Measurements from ENCODE around the gene ZNF655.

ZNF655 gene

DNA sequence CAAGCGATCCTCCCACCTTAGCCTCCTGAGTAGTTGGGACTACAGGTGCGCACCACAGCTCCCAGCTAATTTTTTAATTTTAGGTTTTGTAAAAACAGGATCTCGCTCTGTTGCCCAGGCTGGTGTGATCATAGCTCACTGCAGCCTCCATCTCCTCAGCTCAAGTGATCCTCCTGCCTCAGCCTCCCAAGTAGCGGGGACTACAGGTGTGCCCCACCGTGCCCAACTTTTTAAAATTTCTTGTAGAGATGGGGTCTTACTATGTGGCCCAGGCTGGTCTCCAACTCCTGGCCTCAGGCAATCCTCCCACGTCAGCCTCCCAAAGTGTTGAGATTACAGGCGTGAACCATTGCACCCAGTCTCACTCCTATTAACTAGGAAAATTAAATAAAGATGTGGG is 47.1 kb downstream of the ZNF655 start:
- Histone ChIP-seq H3K27ac (ENCODE audit: extremely low read depth, low read depth, low read length) (no peak overlapping the region), H3K4me3 (ENCODE audit: low read depth, low read length) (no peak overlapping the region), H3K36me3 (ENCODE audit: control insufficient read depth in 2 of 2, insufficient read depth in 1 of 2, low read length in 2 of 2) (no peaks in the 10 kb centered on the region), H3K9me3 (ENCODE audit: control insufficient read depth, insufficient read depth, low read depth, low read length) (no peaks in the 10 kb centered on the region), H3K4me1 (ENCODE audit: control insufficient read depth, insufficient read depth, low read length) (no peaks in the 10 kb centered on the region)
- TF ChIP-seq ZNF629 (tag by site-specific recombination; IDR thresholded peaks at IDR 0.05) (no peak), ZBTB7A (tag by site-specific recombination; IDR thresholded peaks at IDR 0.05; ENCODE audit: low read depth) (no peak), ZNF335 (tag by site-specific recombination; conservative IDR thresholded peaks at IDR 0.05) (no peak), SP7 (tag by site-specific recombination; IDR thresholded peaks at IDR 0.05) (no peak), ZNF510 (tag by site-specific recombination; IDR thresholded peaks at IDR 0.05; ENCODE audit: insufficient replicate concordance) (no peak), ZNF747 (tag by site-specific recombination; IDR thresholded peaks at IDR 0.05) (no peak), HOXD13 (CRISPR knock-in tag; IDR thresholded peaks at IDR 0.05; ENCODE audit: borderline replicate concordance) (no peak), SP3 (tag by site-specific recombination; IDR thresholded peaks at IDR 0.05) (no peak), ZBTB1 (tag by site-specific recombination; IDR thresholded peaks at IDR 0.05) (no peak), ZNF654 (tag by site-specific recombination; IDR thresholded peaks at IDR 0.05; ENCODE audit: low read depth) (no peak), HOXA7 (CRISPR knock-in tag; IDR thresholded peaks at IDR 0.05; ENCODE audit: borderline replicate concordance) (no peak), KLF1 (tag by site-specific recombination; IDR thresholded peaks at IDR 0.05) (no peak), ZNF214 (tag by site-specific recombination; IDR thresholded peaks at IDR 0.05; ENCODE audit: borderline replicate concordance) (no peak), ZNF274 (IDR thresholded peaks at IDR 0.05; ENCODE audit: low read length) (no peak), ZNF274 (tag by site-specific recombination; IDR thresholded peaks at IDR 0.05; ENCODE audit: borderline replicate concordance) (no peak), GLIS2 (tag by site-specific recombination; IDR thresholded peaks at IDR 0.05) (no peak), ZNF19 (tag by site-specific recombination; IDR thresholded peaks at IDR 0.05; ENCODE audit: low read depth) (no peak), ZNF610 (tag by site-specific recombination; IDR thresholded peaks at IDR 0.05; ENCODE audit: borderline replicate concordance) (no peak), ZNF362 (tag by site-specific recombination; IDR thresholded peaks at IDR 0.05) (no peak), ZNF354C (tag by site-specific recombination; IDR thresholded peaks at IDR 0.05; ENCODE audit: borderline replicate concordance, low read depth) (no peak), PRDM10 (tag by site-specific recombination; IDR thresholded peaks at IDR 0.05) (no peak)
- ChIA-PET POLR2A (interaction anchor here (2.0 kb wide), 1 partner anchor 11 kb away, joined by 5 read pairs; the partner anchor contains the start of gene ZSCAN25), CTCF (no interaction called here)

DNA sequence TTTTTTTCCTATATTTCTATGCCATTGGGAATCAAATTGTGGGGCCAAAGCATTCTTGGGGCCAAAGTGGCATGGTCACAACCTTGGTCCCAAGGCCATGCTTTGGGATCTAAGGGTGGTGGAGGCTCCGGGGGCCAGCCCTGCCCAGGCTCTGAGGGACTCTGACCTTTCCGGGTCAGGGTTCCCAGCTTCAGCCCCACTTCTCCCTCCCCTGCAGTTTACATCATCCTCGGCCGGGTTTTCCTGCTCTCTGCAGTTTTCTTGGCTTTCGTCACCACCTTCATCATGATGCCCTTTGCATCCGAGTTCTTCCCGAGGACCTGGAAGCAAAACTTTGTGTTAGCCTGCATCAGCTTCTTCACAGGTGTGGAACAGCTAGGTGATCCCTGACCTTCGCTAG is 48.1 kb downstream of the ZNF655 start:
- POLR2A ChIA-PET, result interaction anchor here (2.0 kb wide), 1 partner anchor 10 kb away, joined by 5 read pairs; the partner anchor contains the start of gene ZSCAN25
- CTCF ChIA-PET, result interaction anchor here (1.8 kb wide), 1 partner anchor 9 kb away, joined by 7 read pairs; no protein-coding TSS in a partner anchor
- H3K36me3 ChIP-seq (ENCODE audit: control insufficient read depth in 2 of 2, insufficient read depth in 1 of 2, low read length in 2 of 2), result no peaks in the 10 kb centered on the region
- no peak overlapping the region for H3K27ac ChIP-seq (ENCODE audit: extremely low read depth, low read depth, low read length)
- TF ChIP-seq ZNF26 (tag by site-specific recombination; IDR thresholded peaks at IDR 0.05), result no peak
- TF ChIP-seq ZNF223 (tag by site-specific recombination; IDR thresholded peaks at IDR 0.05), result no peak
- TF ChIP-seq, protein P1, sequence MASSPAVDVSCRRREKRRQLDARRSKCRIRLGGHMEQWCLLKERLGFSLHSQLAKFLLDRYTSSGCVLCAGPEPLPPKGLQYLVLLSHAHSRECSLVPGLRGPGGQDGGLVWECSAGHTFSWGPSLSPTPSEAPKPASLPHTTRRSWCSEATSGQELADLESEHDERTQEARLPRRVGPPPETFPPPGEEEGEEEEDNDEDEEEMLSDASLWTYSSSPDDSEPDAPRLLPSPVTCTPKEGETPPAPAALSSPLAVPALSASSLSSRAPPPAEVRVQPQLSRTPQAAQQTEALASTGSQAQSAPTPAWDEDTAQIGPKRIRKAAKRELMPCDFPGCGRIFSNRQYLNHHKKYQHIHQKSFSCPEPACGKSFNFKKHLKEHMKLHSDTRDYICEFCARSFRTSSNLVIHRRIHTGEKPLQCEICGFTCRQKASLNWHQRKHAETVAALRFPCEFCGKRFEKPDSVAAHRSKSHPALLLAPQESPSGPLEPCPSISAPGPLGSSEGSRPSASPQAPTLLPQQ (tag by site-specific recombination; IDR thresholded peaks at IDR 0.05), result no peak
- TF ChIP-seq ZFP69B (tag by site-specific recombination; IDR thresholded peaks at IDR 0.05), result no peak
- no peak for TF ChIP-seq ZNF202 (tag by site-specific recombination; IDR thresholded peaks at IDR 0.05; ENCODE audit: borderline replicate concordance)
- TF ChIP-seq ZNF121 (tag by site-specific recombination; IDR thresholded peaks at IDR 0.05), result no peak
- no peak overlapping the region for H3K4me3 ChIP-seq (ENCODE audit: low read depth, low read length)
- no peaks in the 10 kb centered on the region for H3K4me1 ChIP-seq (ENCODE audit: control insufficient read depth, insufficient read depth, low read length)
- no peaks in the 10 kb centered on the region for H3K9me3 ChIP-seq (ENCODE audit: control insufficient read depth, insufficient read depth, low read depth, low read length)

Data from HEK293 (cell line).